Measurements from ENCODE around the gene D2HGDH.

The D2HGDH gene

DNA sequence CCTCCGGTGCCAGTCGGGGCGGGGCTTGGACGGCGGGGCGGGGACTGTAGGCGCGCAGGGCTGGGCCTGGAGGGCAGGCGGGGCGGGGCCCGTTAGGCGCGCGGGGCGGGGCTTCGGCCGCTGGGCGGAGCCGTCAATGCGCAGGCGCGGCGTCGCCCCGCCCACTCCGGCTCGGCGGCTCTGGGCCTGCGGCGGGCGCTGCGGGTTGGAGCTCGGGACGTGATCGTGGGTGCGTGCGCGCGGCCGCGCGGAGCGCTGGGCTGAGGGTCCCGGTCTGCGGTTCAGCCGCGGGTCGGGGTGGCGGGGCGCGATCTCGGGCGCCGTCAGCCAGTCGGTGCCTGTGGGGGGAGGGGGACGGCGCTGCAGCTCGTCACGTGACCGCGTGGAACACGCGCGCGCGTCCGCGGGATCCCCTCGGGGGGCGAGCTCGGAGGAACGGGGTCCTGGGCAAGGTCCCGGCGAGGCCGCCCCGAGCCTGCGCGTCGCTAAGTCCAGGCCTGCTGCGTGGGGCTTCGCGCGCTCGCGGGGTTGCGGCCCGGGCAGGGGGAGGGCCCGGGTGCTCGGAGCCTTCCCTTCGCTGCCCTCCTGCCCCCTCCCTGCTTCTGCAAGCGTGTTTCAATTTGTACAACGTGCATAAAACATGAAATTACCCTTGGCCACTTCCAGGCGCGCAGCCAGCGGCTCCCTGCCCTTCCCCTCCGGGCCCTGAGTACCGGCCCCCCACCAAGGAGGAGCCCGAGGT lies at the start of gene D2HGDH:
D2HGDH (plus strand) TSS at position 164 of the 742 bp plus-strand sequence. CDS start 595 bp downstream, outside the sequence.
- peak; percentile 87 to 90 for DNase-seq (ENCODE audit: low read depth in 2 of 2)

DNA sequence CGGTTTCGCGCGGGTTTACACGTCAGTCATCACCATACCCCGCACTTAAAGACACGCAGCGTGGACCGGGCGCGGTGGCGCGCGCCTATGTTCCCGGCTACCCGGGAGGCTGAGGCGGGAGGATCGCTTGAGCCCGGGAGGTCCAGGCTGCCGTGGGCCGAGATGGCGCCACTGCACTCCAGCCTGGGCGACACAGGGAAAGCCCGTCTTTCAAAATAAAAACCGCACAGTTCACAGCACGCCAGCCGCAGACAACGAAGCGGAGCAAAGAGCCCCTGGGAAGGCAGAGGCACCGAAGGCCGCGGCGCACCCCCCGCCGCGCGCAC lies 48.1 kb upstream of the D2HGDH start:
- DNase-seq (ENCODE audit: low read depth in 2 of 2): no peak

- peak; percentile 88 to 89 for DNase-seq (ENCODE audit: low read depth in 2 of 2)
Observed at GRCh38 chr2:241686650-241687425, 47.6 kb upstream of the D2HGDH start, which contains the start of gene DTYMK. TSS of gene DTYMK (minus strand) at chr2:241686815. CDS start at chr2:241686783, 32 bp downstream.

DNA sequence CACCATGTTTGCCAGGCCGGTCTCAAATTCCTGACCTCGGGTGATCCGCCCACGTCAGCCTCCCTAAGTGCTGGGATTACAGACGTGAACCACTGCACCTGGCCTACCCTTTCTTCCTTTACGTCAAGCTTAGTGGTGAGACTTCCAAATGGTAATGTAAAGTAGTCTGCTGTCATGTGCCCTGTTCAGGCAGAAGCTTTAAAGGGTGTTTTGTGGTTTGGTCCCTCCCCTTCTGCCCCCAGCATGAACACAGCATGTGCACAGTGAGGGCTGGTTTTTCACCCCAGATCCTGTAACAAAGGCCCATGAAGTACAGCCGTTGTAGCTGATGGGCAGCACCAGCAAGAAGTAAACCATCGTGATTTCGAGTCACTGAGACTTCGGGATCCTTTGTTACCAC lies 45.1 kb upstream of the D2HGDH start:
- no peak for DNase-seq (ENCODE audit: low read depth in 2 of 2)

- no peak for DNase-seq (ENCODE audit: low read depth in 2 of 2)
Observed at GRCh38 chr2:241690202-241690717, 44.2 kb upstream of the D2HGDH start.

- no peak for DNase-seq (ENCODE audit: low read depth in 2 of 2)
Observed at GRCh38 chr2:241692448-241692847, 42.0 kb upstream of the D2HGDH start.

GRCh38 chr2:241695651-241696050 lies 38.8 kb upstream of the D2HGDH start:
- no peak for DNase-seq (ENCODE audit: low read depth in 2 of 2)

- no peak for DNase-seq (ENCODE audit: low read depth in 2 of 2)
Observed at GRCh38 chr2:241701149-241701398, 33.4 kb upstream of the D2HGDH start.

DNA sequence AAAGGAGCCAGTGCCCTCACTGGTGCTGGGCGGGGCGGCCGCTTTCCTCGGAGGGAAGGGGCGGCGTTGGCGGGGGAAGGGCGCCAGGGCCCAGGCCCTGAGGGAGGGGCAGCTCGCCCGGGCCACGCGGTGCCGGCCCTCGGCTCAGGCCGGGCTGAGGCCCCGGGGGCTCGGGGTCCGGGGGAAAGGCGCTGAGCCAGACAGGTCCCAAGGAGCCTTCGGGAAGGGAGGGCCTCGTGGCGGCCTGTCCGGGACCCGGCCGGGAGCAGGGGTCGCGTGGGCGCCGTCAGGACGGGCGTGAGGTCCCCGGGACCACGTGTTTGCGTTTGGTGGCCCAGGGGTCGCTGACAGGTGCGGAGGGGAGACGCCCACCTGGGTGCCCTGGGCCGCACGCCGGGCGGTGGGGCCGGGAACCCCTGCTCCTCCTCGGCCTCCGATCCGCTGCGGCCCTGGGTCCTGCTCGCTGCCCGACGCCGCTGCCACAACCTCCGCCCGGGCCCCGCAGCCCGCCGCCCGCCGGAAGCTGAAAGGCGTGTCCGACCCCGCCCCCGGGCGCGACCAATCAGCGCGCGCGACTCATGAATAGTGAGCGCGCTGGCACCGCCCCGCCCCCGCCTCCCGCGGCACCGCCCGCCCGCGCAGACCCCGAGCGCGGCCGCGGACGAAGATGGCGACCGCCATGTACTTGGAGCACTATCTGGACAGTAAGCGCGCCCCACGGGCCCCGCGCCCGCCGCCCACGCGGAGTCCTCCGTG lies 32.9 kb upstream of the D2HGDH start, which contains the start of gene ING5:
ING5 (plus strand) TSS at position 641 of the 756 bp plus-strand sequence; CDS start at position 668, 27 bp downstream.
- peak; percentile 93 to 96 for DNase-seq (ENCODE audit: low read depth in 2 of 2)

- DNase-seq (ENCODE audit: low read depth in 2 of 2): peak; percentile 76 to 83
Observed at GRCh38 chr2:241702155-241703031, 32.0 kb upstream of the D2HGDH start.

- DNase-seq (ENCODE audit: low read depth in 2 of 2): no peak
Observed at GRCh38 chr2:241703032-241703604, 31.3 kb upstream of the D2HGDH start.

DNA sequence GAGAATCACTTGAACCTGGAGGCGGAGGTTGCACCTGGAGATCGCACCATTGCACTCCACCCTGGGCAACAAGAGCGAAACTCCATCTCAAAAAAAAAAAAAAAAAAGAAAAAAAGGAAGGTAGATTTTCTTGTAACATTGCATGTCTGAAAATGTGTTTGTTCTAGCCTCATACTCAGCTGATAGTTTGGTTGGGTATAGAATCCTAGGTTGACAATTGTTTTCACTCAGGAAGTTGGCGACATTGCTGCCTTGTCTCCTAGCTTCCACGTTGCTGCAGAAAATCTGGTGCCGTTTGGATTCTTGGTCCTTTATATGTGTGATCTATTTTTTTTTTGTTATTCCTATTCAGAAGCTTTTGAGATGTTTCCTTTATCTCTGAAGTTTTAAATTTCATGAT lies 27.9 kb upstream of the D2HGDH start:
- DNase-seq (ENCODE audit: low read depth in 2 of 2): no peak

DNA sequence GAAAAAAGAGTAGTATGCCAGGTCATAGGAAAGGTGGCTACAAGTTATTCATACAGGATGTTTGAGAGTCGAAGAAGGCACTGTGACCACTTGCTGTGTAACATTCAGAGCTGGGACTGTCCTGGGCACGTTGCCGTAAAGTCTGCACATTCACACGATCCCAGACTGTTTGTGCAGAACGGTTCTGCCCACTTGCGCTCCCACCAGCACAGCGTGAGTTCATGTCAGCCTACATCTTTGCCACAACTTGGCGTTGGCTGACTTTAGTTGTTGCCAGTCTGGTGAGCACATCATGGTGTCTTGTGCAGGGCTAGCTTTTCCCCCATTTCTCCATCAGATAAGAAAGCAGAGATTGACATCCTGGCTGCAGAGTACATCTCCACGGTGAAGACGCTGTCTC lies 25.6 kb upstream of the D2HGDH start:
- no peak for DNase-seq (ENCODE audit: low read depth in 2 of 2)

DNA sequence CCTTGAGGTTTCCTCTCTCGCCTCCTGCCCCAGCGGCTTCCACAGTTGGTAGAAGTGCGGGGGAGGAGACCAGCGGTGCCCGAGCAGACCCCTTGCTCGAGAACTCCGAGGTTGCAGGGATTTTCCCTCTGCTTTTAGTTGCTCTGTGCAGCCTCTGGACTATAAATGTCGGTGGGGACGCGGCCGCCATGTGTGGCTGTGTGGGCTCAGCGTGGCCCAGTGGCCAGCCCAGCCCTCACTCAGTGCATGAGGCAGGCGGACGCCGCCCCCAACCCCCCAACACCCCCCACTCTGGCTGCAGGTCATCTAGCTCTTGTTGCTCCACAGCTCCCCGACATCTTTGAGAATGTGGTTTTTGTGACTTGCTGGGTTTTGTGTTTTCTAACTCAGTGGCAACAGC lies 15.3 kb upstream of the D2HGDH start:
- no peak for DNase-seq (ENCODE audit: low read depth in 2 of 2)

- DNase-seq (ENCODE audit: low read depth in 2 of 2): no peak
Observed at GRCh38 chr2:241720099-241720498, 14.3 kb upstream of the D2HGDH start.

DNA sequence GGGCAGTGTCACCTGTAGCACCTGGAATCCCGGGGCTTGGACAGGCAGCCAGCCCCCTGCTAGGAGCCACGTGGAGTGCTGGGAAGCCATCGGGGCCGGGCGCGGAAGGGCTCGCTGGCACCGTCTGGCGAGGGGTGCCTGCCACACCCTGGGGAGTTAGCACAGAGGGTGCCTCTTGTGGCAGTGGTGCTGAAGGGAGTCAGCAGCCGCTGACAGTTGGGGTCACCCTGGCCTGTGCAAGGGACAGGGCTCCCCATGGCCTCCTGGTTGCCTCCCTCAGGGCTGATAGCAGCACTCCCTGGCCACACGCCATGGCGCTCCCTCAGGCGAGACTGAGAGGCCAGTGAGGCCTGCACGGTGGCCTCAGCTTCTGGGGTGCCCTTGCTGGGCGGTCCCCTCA lies 13.9 kb upstream of the D2HGDH start:
- no peak for DNase-seq (ENCODE audit: low read depth in 2 of 2)

- no peak for DNase-seq (ENCODE audit: low read depth in 2 of 2)
Observed at GRCh38 chr2:241721852-241722251, 12.6 kb upstream of the D2HGDH start.

- no peak for DNase-seq (ENCODE audit: low read depth in 2 of 2)
Observed at GRCh38 chr2:241722896-241723454, 11.5 kb upstream of the D2HGDH start.

DNA sequence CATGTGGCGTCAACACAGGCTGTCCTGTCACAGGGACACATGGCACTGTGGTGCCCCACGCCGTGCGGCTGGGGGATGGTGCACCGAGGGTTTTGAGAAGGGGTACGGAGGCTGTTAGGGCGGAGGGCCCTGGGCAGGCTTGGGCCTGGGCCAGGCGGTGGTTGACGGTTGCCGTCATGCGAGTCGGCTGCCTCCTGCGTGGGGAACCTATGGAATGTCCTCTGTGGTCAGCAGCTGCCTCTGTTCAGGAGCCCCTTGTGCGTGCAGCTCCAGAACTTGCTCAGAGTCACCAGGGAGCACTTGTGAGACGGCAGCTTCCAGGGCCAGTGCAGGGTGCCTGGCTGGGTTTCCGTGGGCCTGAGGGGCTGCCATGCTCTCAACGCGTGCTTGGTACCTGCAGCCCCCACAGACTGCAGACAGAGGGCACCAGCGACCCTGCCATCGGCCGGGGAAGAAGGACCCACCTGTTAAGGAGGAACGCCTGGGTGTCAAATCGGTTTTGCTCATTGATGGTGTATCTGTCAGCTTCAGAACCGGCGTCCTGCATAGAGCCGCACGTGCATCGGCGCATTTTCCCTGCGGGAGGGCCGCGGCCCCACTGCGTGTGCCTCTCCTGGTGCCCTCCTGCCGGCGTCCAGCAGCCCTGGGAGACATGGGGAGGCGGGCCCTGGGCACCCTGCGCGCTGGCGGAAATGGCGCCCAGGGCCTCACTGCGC lies 10.0 kb upstream of the D2HGDH start:
- no peak for DNase-seq (ENCODE audit: low read depth in 2 of 2)

All from stimulated activated CD8-positive, alpha-beta memory T cell treated with anti-CD3 and anti-CD28 coated beads, Interleukin-2, amount 100 ng/mL, for 1 hour (primary cell).